Mesodermal cell (in vitro differentiated cells): ENCODE measurements around the gene PTGDR2. TPM values are rescaled to one million over a fixed set of nuclear protein-coding genes. Genes with fewer than 3 reads are reported as not detected.

Source experiments
- H3K27ac ChIP-seq: 2 replicates; pipeline ENCODE4 v1.7.0; 2013; ENCODE audit warnings: mild to moderate bottlenecking, low read depth, low read length, moderate library complexity; ENCODE audit not compliant: severe bottlenecking
- H3K36me3 ChIP-seq: 2 replicates; pipeline ENCODE4 v1.7.1; 2013; ENCODE audit warnings: mild to moderate bottlenecking, low read length, moderate library complexity; ENCODE audit not compliant: control insufficient read depth, insufficient read depth
- H3K4me1 ChIP-seq: one replicate; pipeline ENCODE4 v1.7.1; 2013; ENCODE audit warnings: mild to moderate bottlenecking, low read length; ENCODE audit not compliant: insufficient read depth, control insufficient read depth, poor library complexity, severe bottlenecking
- H3K4me3 ChIP-seq: 2 replicates; pipeline ENCODE4 v1.7.0; 2013; ENCODE audit warnings: low read length, control low read depth, mild to moderate bottlenecking; ENCODE audit not compliant: insufficient read depth, poor library complexity, severe bottlenecking; ENCODE audit errors: extremely low read depth
- H3K9me3 ChIP-seq: 2 replicates; pipeline ENCODE4 v1.7.1; 2013; ENCODE audit warnings: mild to moderate bottlenecking, low read length, moderate library complexity; ENCODE audit not compliant: control insufficient read depth
- WGBS, 2 experiments: methylation state at CpG; one replicate each; pipeline ENCODE4 v1.1.5; 2013; ENCODE audit warnings: missing lambda C conversion rate in 2 of 2; ENCODE audit not compliant: insufficient coverage in 2 of 2; 5-methylcytosine and 5-hydroxymethylcytosine counted together
- polyA plus RNA-seq, 2 experiments: library from polyadenylated mRNA; stranded (reverse); fragments of 50-300 nt; gene quantifications; one replicate each; pipeline ENCODE4 v1.2.3, GENCODE V29; 2013

The PTGDR2 gene
- 0.37 TPM for polyA plus RNA-seq (2013, experiment 1 of 2)
- 0.15 TPM for polyA plus RNA-seq (2013, experiment 2 of 2)

GRCh38 chr11:60855726-60856633 is at the start of gene PTGDR2:
TSS of gene PTGDR2 (minus strand) at chr11:60855950. CDS start at chr11:60853722, 2,228 bp downstream.
- Histone ChIP-seq H3K36me3 (peaks cover 14% of the 10 kb centered on the region), H3K27ac (no peak within 1 kb of the TSS), H3K4me1 (peaks cover 10% of the 10 kb centered on the region), H3K9me3 (no peaks in the 10 kb centered on the region), H3K4me3 (no peak within 1 kb of the TSS)
- 77 to 79% methylated on average over 6 to 7 of the region's 14 CpGs for WGBS, 2 experiments

- peaks cover 40% of the 10 kb centered on the region for H3K36me3 ChIP-seq
- no peaks in the 10 kb centered on the region for H3K9me3 ChIP-seq
- peak overlapping the region; percentile 99 for H3K4me3 ChIP-seq
- peaks cover 6% of the 10 kb centered on the region for H3K4me1 ChIP-seq
- H3K27ac ChIP-seq: no peak overlapping the region
- WGBS, 2 experiments: 76 to 84% methylated on average over 3 of the region's 6 CpGs
Measured at GRCh38 chr11:60905047-60905446, 49.3 kb upstream of the PTGDR2 start.

- no peaks in the 10 kb centered on the region for H3K9me3 ChIP-seq
- peaks cover 6% of the 10 kb centered on the region for H3K4me1 ChIP-seq
- H3K27ac ChIP-seq: no peak overlapping the region
- WGBS, 2 experiments: 93 to 95% methylated on average over 9 to 11 of the region's 11 CpGs
- no peak overlapping the region for H3K4me3 ChIP-seq
- H3K36me3 ChIP-seq: peaks cover 59% of the 10 kb centered on the region
Measured at GRCh38 chr11:60902625-60903024, 46.9 kb upstream of the PTGDR2 start.

GRCh38 chr11:60900673-60901404 is 45.1 kb upstream of the PTGDR2 start:
- Histone ChIP-seq H3K4me1 (peaks cover 6% of the 10 kb centered on the region), H3K27ac (no peak overlapping the region), H3K36me3 (peaks cover 74% of the 10 kb centered on the region), H3K9me3 (no peaks in the 10 kb centered on the region), H3K4me3 (no peak overlapping the region)
- WGBS, 2 experiments: 89 to 91% methylated on average over 12 to 13 of the region's 13 CpGs

GRCh38 chr11:60899977-60900376 is 44.2 kb upstream of the PTGDR2 start:
- no peaks in the 10 kb centered on the region for H3K9me3 ChIP-seq
- no peak overlapping the region for H3K4me3 ChIP-seq
- H3K4me1 ChIP-seq: peaks cover 6% of the 10 kb centered on the region
- WGBS, 2 experiments: 51 to 79% methylated on average over 2 to 3 of the region's 4 CpGs
- H3K27ac ChIP-seq: no peak overlapping the region
- H3K36me3 ChIP-seq: peaks cover 83% of the 10 kb centered on the region

- Histone ChIP-seq H3K4me1 (peaks cover under 1% of the 10 kb centered on the region), H3K4me3 (no peak overlapping the region), H3K27ac (peak overlapping the region; percentile 30), H3K36me3 (peaks cover 85% of the 10 kb centered on the region), H3K9me3 (no peaks in the 10 kb centered on the region)
- 69 to 82% methylated on average over 6 to 9 of the region's 12 CpGs for WGBS, 2 experiments
Measured at GRCh38 chr11:60899046-60899936, 43.5 kb upstream of the PTGDR2 start.

GRCh38 chr11:60897496-60897895 is 41.7 kb upstream of the PTGDR2 start:
- Histone ChIP-seq H3K9me3 (no peaks in the 10 kb centered on the region), H3K4me3 (no peak overlapping the region), H3K4me1 (no peaks in the 10 kb centered on the region), H3K27ac (no peak overlapping the region), H3K36me3 (peaks cover 87% of the 10 kb centered on the region)
- 94 to 95% methylated on average over 3 to 4 of the region's 4 CpGs for WGBS, 2 experiments

GRCh38 chr11:60895687-60896086 is 39.9 kb upstream of the PTGDR2 start:
- no peaks in the 10 kb centered on the region for H3K4me1 ChIP-seq
- H3K4me3 ChIP-seq: no peak overlapping the region
- H3K27ac ChIP-seq: no peak overlapping the region
- peaks cover 70% of the 10 kb centered on the region for H3K36me3 ChIP-seq
- WGBS, 2 experiments: 100% methylated on average over 2 of the region's 5 CpGs; no CpG with 5 or more reads in 1 of the 2 experiments
- no peaks in the 10 kb centered on the region for H3K9me3 ChIP-seq

- H3K4me1 ChIP-seq: no peaks in the 10 kb centered on the region
Measured at GRCh38 chr11:60891103-60891741, 35.5 kb upstream of the PTGDR2 start.

GRCh38 chr11:60890696-60891095 is 34.9 kb upstream of the PTGDR2 start:
- no peaks in the 10 kb centered on the region for H3K9me3 ChIP-seq
- H3K4me1 ChIP-seq: no peaks in the 10 kb centered on the region
- peaks cover 34% of the 10 kb centered on the region for H3K36me3 ChIP-seq
- WGBS, 2 experiments: 90 to 93% methylated on average over 2 of the region's 5 CpGs
- H3K4me3 ChIP-seq: no peak overlapping the region
- no peak overlapping the region for H3K27ac ChIP-seq

More at GRCh38 chr11:60891103-60891741, 35.5 kb upstream of the PTGDR2 start:
- Histone ChIP-seq H3K4me3 (no peak overlapping the region), H3K36me3 (peaks cover 37% of the 10 kb centered on the region), H3K9me3 (no peaks in the 10 kb centered on the region), H3K27ac (no peak overlapping the region)
- 89 to 100% methylated on average over 3 to 7 of the region's 7 CpGs for WGBS, 2 experiments
